Measurements from ENCODE around the gene NXPE3. TPM values are rescaled to one million over a fixed set of nuclear protein-coding genes. Genes with fewer than 3 reads are reported as not detected.

Gene NXPE3
- total RNA-seq, 1 donor from 2014 or later, result 47.9 TPM

DNA sequence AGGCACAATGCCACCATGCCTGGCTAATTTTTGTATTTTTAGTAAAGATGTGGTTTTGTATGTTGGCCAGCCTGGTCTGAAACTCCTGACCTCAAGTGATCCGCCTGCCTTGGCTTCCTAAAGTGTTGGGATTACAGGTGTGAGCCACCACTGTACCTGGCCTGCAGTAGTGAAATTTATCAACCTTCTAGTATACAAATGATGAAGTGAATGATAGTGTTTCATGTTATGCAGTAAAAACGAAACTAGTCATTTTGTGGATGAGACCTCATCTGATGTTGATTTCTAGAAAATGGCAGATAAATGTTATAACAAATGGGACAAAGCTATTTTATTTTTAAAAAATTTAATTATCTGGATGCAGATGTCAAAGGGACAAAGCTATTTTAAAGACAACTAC is 32.9 kb downstream of the NXPE3 start:
- TF ChIP-seq, protein P1, sequence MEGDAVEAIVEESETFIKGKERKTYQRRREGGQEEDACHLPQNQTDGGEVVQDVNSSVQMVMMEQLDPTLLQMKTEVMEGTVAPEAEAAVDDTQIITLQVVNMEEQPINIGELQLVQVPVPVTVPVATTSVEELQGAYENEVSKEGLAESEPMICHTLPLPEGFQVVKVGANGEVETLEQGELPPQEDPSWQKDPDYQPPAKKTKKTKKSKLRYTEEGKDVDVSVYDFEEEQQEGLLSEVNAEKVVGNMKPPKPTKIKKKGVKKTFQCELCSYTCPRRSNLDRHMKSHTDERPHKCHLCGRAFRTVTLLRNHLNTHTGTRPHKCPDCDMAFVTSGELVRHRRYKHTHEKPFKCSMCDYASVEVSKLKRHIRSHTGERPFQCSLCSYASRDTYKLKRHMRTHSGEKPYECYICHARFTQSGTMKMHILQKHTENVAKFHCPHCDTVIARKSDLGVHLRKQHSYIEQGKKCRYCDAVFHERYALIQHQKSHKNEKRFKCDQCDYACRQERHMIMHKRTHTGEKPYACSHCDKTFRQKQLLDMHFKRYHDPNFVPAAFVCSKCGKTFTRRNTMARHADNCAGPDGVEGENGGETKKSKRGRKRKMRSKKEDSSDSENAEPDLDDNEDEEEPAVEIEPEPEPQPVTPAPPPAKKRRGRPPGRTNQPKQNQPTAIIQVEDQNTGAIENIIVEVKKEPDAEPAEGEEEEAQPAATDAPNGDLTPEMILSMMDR (IDR thresholded peaks at IDR 0.05; ENCODE audit: borderline replicate concordance), result no peak
- peaks cover 45% of the 10 kb centered on the region for H3K4me1 ChIP-seq
- no peak overlapping the region for H3K27ac ChIP-seq (replicated peaks)
- intact Hi-C loops (cut with micrococcal nuclease), result loop anchor here (2.0 kb wide), 1 partner anchor 413 kb away; no protein-coding TSS in a partner anchor
- peaks cover 18% of the 10 kb centered on the region for H3K36me3 ChIP-seq
- H3K27me3 ChIP-seq (ENCODE audit: low read depth), result no peaks in the 10 kb centered on the region
- no peak for DNase-seq
- no peaks in the 10 kb centered on the region for H3K9me3 ChIP-seq (replicated peaks)
- H3K4me3 ChIP-seq, result no peak overlapping the region

DNA sequence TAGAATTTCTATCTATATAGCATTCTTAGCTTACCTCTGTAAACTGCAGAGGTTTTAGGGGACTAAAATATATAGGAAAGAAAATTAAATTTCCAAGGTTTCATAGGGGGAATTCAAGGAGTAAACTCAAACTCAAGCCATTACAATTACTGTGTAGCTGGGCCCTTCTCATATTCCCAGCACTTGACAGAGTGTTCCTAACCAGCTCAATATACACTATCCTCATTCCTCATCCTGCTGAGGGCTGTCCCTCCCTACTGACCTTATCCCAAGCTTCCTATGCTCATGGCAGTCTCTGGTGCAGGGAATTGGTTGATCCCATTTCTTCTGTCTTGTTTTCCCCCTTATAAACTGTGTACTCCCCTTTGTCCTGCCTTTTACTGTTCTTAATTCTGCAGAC is 33.9 kb downstream of the NXPE3 start:
- intact Hi-C loops (cut with micrococcal nuclease), result no loop called here
- Histone ChIP-seq H3K4me1 (peaks cover 45% of the 10 kb centered on the region), H3K36me3 (peaks cover 18% of the 10 kb centered on the region), H3K4me3 (no peak overlapping the region), H3K27me3 (ENCODE audit: low read depth) (no peaks in the 10 kb centered on the region), H3K9me3 (replicated peaks) (no peaks in the 10 kb centered on the region), H3K27ac (replicated peaks) (no peak overlapping the region)
- TF ChIP-seq, protein P1 (IDR thresholded peaks at IDR 0.05; ENCODE audit: borderline replicate concordance), result no peak
- DNase-seq, result no peak

DNA sequence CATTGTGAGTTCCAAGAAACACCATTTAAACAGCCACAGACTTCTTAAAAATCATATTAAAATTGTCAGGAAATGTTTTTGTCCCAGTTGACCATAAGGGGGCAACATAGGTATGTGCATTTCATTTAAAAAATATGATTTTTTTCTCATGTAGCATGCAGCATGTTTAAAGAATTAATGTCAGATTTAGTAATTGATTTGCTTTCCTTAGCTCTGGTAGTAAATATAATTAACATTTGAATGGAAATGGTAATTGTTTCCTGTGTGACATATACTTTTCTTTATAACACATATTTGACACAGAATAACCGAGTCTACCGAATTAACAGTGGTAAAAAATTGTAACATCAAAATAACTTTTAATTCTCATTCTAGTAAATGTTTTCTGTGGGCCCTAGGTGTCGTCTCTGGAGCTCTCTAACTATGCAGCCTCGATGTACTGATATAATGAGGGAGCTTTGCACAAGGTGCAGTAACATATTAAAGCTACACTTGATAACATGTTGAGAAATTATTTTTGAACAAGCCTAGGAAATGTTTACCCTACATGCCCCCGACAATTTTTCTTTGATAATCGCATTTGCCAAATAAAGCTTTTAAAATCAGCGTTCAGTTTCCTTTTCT is 34.9 kb downstream of the NXPE3 start:
- TF ChIP-seq, protein P1 (IDR thresholded peaks at IDR 0.05; ENCODE audit: borderline replicate concordance), result peak; percentile 67
- peaks cover 19% of the 10 kb centered on the region for H3K36me3 ChIP-seq
- H3K4me1 ChIP-seq, result peaks cover 45% of the 10 kb centered on the region
- H3K9me3 ChIP-seq (replicated peaks), result no peaks in the 10 kb centered on the region
- intact Hi-C loops (cut with micrococcal nuclease), result no loop called here
- H3K27me3 ChIP-seq (ENCODE audit: low read depth), result no peaks in the 10 kb centered on the region
- DNase-seq, result no peak
- peak overlapping the region; percentile 73 for H3K27ac ChIP-seq (replicated peaks)
- H3K4me3 ChIP-seq, result no peak overlapping the region

DNA sequence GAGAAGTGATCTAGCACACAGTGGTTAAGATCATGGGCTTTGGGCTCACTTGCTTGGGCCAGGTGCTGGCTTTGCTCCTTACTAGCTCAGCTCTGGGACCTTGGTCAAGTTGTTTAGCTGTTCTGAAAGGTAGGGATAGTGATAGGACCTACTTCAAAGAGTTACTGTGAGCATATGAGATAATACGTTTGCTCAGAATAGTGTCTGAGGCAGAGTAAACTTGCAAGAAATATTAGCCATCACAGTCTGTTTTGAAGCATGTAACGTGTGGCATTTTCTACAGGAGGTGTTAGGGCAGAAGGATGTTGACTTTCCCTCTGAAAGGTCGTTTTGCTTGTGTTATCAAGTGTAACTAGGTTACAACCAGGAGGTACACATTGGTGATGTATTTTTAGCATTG is 35.8 kb downstream of the NXPE3 start:
- intact Hi-C loops (cut with micrococcal nuclease), result loop anchor here (5.0 kb wide), 1 partner anchor 137 kb away; no protein-coding TSS in a partner anchor
- no peak for DNase-seq
- H3K27ac ChIP-seq (replicated peaks), result peak overlapping the region; percentile 73
- peaks cover 28% of the 10 kb centered on the region for H3K36me3 ChIP-seq
- no peak overlapping the region for H3K4me3 ChIP-seq
- no peaks in the 10 kb centered on the region for H3K27me3 ChIP-seq (ENCODE audit: low read depth)
- H3K4me1 ChIP-seq, result peaks cover 37% of the 10 kb centered on the region
- TF ChIP-seq, protein P1 (IDR thresholded peaks at IDR 0.05; ENCODE audit: borderline replicate concordance), result no peak
- H3K9me3 ChIP-seq (replicated peaks), result no peaks in the 10 kb centered on the region

DNA sequence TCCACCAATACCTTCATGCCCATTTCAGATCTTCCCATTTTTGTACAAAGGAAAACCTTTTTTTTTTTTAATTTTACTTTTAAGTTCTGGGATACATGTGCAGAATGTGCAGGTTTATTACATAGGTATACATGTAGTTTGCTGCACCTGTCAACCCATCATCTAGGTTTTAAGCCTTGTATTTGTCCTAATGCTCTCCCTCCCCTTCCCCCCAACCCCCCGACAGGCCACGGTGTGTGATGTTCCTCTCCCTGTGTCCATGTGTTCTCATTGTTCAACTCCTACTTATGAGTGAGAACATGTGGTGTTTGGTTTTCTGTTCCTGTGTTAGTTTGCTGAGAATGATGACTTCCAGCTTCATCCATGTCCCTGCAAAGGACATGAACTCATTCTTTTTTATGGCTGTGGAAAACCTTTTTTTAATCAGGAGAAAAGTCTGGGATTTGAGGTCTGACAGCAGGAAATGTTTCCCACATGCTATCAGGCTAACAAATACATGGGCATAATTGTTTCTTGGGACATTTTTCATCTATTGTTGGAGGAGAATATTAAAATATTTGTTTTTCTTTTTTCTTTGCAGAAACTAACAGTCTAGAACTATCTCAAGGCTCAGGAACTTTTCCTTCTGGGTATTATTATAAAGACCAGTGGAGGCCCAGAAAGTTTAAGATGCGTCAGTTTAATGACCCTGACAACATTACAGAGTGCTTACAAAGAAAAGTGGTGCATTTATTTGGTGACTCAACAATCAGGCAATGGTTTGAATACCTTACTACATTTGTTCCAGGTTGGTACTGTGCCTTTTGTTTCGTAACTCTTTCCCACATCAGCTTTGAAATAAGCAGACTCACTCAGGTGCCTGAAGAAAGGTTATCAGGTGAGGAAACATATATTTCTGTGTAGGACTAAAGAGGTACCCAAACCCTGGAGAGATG is 37.5 kb downstream of the NXPE3 start:
- TF ChIP-seq, protein P1 (IDR thresholded peaks at IDR 0.05; ENCODE audit: borderline replicate concordance), result no peak
- H3K4me3 ChIP-seq, result no peak overlapping the region
- no peaks in the 10 kb centered on the region for H3K9me3 ChIP-seq (replicated peaks)
- peaks cover 44% of the 10 kb centered on the region for H3K36me3 ChIP-seq
- no peak for DNase-seq
- intact Hi-C loops (cut with micrococcal nuclease), result loop anchor here (5.0 kb wide), 1 partner anchor 136 kb away; no protein-coding TSS in a partner anchor
- H3K27me3 ChIP-seq (ENCODE audit: low read depth), result no peaks in the 10 kb centered on the region
- H3K27ac ChIP-seq (replicated peaks), result peak overlapping the region; percentile 73
- H3K4me1 ChIP-seq, result peaks cover 26% of the 10 kb centered on the region

Measured in left ventricle myocardium inferior (tissue), 1 donor.